OCI-LY3 (cell line): Measurements from ENCODE around the gene C21orf58.

ENCODE experiments used
- CTCF ChIP-seq: fragments of 200-600, 300-600 bp; sonication (generic); IDR thresholded peaks from 2 replicates; pipeline ENCODE4 v1.5.1; 2014; ENCODE audit warnings: antibody characterized with exemption, low read length, low read depth
- EZH2phosphoT487 ChIP-seq: fragments of 200-600 bp; shearing (Covaris generic); IDR thresholded peaks from 2 replicates; pipeline ENCODE4 v1.6.1; 2018; ENCODE audit warnings: antibody characterized with exemption, mixed run types, low read depth

GRCh38 chr21:46289655-46290179 lies 34.0 kb downstream of the C21orf58 start:
- no peak for TF ChIP-seq CTCF
- no peak for TF ChIP-seq EZH2phosphoT487
